Caco-2 (cell line): Measurements from ENCODE around the gene BOD1. TPM values are rescaled to one million over a fixed set of nuclear protein-coding genes. Genes with fewer than 3 reads are reported as not detected.

Source experiments
- BruUV-seq: library from RNA; stranded (reverse); fragments of 400-500 nt; replicated peaks from 2 replicates; lab custom pipeline; 2021; lab: Mats Ljungman, UMichigan
- CTCF ChIA-PET: fragments of 300-600 bp; sonication (Branson Sonifier 250); formaldehyde crosslinking; loops from one replicate; lab custom pipeline; 2022; ENCODE audit warnings: antibody characterized with exemption; lab: Charles Lee
- POLR2A ChIA-PET: fragments of 300-600 bp; sonication (Branson Sonifier 250); formaldehyde crosslinking; loops from one replicate; lab custom pipeline; 2022; ENCODE audit warnings: antibody characterized with exemption; lab: Charles Lee
- DNase-seq, 2 experiments: peaks; one replicate each; pipeline versions ENCODE4 v3.0.0 to v3.0.0-alpha.2; 2020 to 2022
- H3K27me3 ChIP-seq: replicated peaks from 2 replicates; pipeline ENCODE4 v1.6.0; 2011; ENCODE audit warnings: low read length; ENCODE audit not compliant: control insufficient read depth, insufficient read depth
- H3K36me3 ChIP-seq: 2 replicates; pipeline ENCODE4 v1.5.1; 2011; ENCODE audit warnings: low read length; ENCODE audit not compliant: control insufficient read depth, insufficient read depth
- H3K4me1 ChIP-seq: fragments of 250-450 bp; sonication (Bioruptor Pico); 2 replicates; pipeline ENCODE4 v1.5.1; 2020; ENCODE audit warnings: mild to moderate bottlenecking
- H3K4me3 ChIP-seq: 2 replicates; pipeline ENCODE4 v1.5.1; 2011; ENCODE audit warnings: low read depth, mild to moderate bottlenecking, control low read depth, low read length
- H3K9me3 ChIP-seq: fragments of 250-450 bp; sonication (Bioruptor Pico); 2 replicates; pipeline ENCODE4 v1.5.1; 2020; ENCODE audit warnings: mild to moderate bottlenecking, moderate library complexity
- H3K27ac Mint-ChIP-seq: one replicate; pipeline ENCODE4 v1.8.0; 2022; ENCODE audit warnings: mixed read lengths; ENCODE audit not compliant: unreplicated experiment
- H3K27me3 Mint-ChIP-seq: one replicate; pipeline ENCODE4 v1.8.0; 2022; ENCODE audit warnings: mixed read lengths; ENCODE audit not compliant: insufficient read depth, unreplicated experiment
- H3K36me3 Mint-ChIP-seq: one replicate; pipeline ENCODE4 v1.8.0; 2022; ENCODE audit warnings: mild to moderate bottlenecking, mixed read lengths; ENCODE audit not compliant: insufficient read depth, unreplicated experiment
- H3K4me1 Mint-ChIP-seq: one replicate; pipeline ENCODE4 v1.8.0; 2022; ENCODE audit warnings: low read depth, mixed read lengths; ENCODE audit not compliant: unreplicated experiment
- H3K4me3 Mint-ChIP-seq: one replicate; pipeline ENCODE4 v1.8.0; 2022; ENCODE audit warnings: mild to moderate bottlenecking, moderate library complexity, mixed read lengths; ENCODE audit not compliant: unreplicated experiment
- H3K9me3 Mint-ChIP-seq: one replicate; pipeline ENCODE4 v1.8.0; 2022; ENCODE audit warnings: mixed read lengths; ENCODE audit not compliant: unreplicated experiment
- CTCF ChIP-seq, 2 experiments: fragments of 200-600 bp in 1 of 2; IDR thresholded peaks; 1 replicate in 1 of 2; 2 replicates in 1 of 2; pipeline versions ENCODE4 v1.5.1 to v1.8.0; 2011 to 2022; ENCODE audit warnings: antibody characterized with exemption in 1 of 2, control low read depth in 1 of 2, inconsistent platforms in 1 of 2, low read depth in 1 of 2, low read length in 1 of 2, mild to moderate bottlenecking in 1 of 2, moderate library complexity in 1 of 2; ENCODE audit not compliant: insufficient read depth in 1 of 2, severe bottlenecking in 1 of 2, unreplicated experiment in 1 of 2
- intact Hi-C: fragments of 100-400 bp; cut with micrococcal nuclease; formaldehyde crosslinking; loops from one replicate; pipeline ENCODE4 v1.10.0; 2022; ENCODE audit not compliant: unreplicated experiment
- total RNA-seq: library from RNA; stranded (reverse); gene quantifications from 2 replicates; pipeline ENCODE4 v1.2.3, GENCODE V29; 2022

Gene BOD1
- total RNA-seq, 1 experiment from 2014 or later: 120 TPM

GRCh38 chr5:173625673-173626504 lies 9.4 kb upstream of the BOD1 start:
- no TSS peak for BruUV-seq

GRCh38 chr5:173625261-173625660 lies 8.8 kb upstream of the BOD1 start:
- Histone ChIP-seq H3K4me1 (peaks cover 7% of the 10 kb centered on the region), H3K27me3 (no peaks in the 10 kb centered on the region), H3K4me3 (no peak overlapping the region), H3K36me3 (no peaks in the 10 kb centered on the region), H3K9me3 (no peaks in the 10 kb centered on the region)
- DNase-seq: no peak
- POLR2A ChIA-PET: no interaction called here
- Mint-ChIP-seq H3K4me3 (no peak overlapping the region), H3K36me3 (no peaks in the 10 kb centered on the region), H3K27me3 (no peaks in the 10 kb centered on the region), H3K9me3 (no peaks in the 10 kb centered on the region), H3K27ac (no peak overlapping the region), H3K4me1 (no peaks in the 10 kb centered on the region)
- BruUV-seq: no TSS peak
- no peak for TF ChIP-seq CTCF (IDR thresholded peaks at IDR 0.05; ENCODE audit: insufficient read depth in 1 of 2, low read depth in 1 of 2, low read length in 1 of 2, severe bottlenecking in 1 of 2, unreplicated experiment in 1 of 2)
- CTCF ChIA-PET: interaction anchor here (0.8 to 1.4 kb wide), 2 partner anchors 9 to 348 kb away, joined by 3 to 5 read pairs; partner anchors contain the start of gene BOD1
- intact Hi-C loops: no loop called here

More at GRCh38 chr5:173625673-173626504, 9.4 kb upstream of the BOD1 start:
- Mint-ChIP-seq H3K4me1 (no peaks in the 10 kb centered on the region), H3K36me3 (no peaks in the 10 kb centered on the region), H3K4me3 (no peak overlapping the region), H3K9me3 (no peaks in the 10 kb centered on the region), H3K27ac (peak overlapping the region; percentile 20), H3K27me3 (no peaks in the 10 kb centered on the region)
- Histone ChIP-seq H3K4me1 (peaks cover 7% of the 10 kb centered on the region), H3K4me3 (no peak overlapping the region), H3K27me3 (no peaks in the 10 kb centered on the region), H3K36me3 (no peaks in the 10 kb centered on the region), H3K9me3 (no peaks in the 10 kb centered on the region)
- TF ChIP-seq CTCF (IDR thresholded peaks at IDR 0.05; ENCODE audit: insufficient read depth in 1 of 2, low read depth in 1 of 2, low read length in 1 of 2, severe bottlenecking in 1 of 2, unreplicated experiment in 1 of 2): peak in 1 of 2 experiments; percentile 25
- ChIA-PET POLR2A (no interaction called here), CTCF (interaction anchor here (0.5 kb wide), 1 partner anchor 141 kb away, joined by 3 read pairs; no protein-coding TSS in a partner anchor)
- DNase-seq: no peak
- intact Hi-C loops: no loop called here

DNA sequence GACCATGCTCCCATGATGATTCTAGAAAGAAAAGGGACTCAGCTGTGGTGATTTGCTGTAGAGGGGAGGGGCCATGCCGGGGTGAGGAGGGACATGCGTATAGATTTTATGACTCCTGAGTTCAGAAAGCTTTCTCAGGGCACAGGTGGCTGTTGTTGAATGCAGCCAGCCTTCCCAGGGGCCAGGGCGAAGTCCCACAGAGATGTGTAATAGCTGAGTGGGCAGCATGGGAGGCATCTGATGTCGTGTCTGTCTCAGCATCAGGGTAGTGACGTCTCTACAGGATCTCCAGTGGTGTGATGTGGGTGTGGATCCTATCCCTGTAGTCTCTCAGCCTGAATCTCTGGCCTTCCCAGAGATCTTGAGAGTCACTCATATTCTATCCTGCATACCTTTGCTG lies 7.8 kb upstream of the BOD1 start:
- intact Hi-C loops: no loop called here
- Histone ChIP-seq H3K27me3 (no peaks in the 10 kb centered on the region), H3K4me1 (peaks cover 7% of the 10 kb centered on the region), H3K36me3 (no peaks in the 10 kb centered on the region), H3K9me3 (no peaks in the 10 kb centered on the region), H3K4me3 (no peak overlapping the region)
- no peaks in the 10 kb centered on the region for H3K9me3 Mint-ChIP-seq
- H3K36me3 Mint-ChIP-seq: no peaks in the 10 kb centered on the region
- POLR2A ChIA-PET: no interaction called here
- DNase-seq: no peak
- H3K27me3 Mint-ChIP-seq: no peaks in the 10 kb centered on the region
- no peak overlapping the region for H3K4me3 Mint-ChIP-seq
- no peaks in the 10 kb centered on the region for H3K4me1 Mint-ChIP-seq
- no TSS peak for BruUV-seq
- H3K27ac Mint-ChIP-seq: no peak overlapping the region
- CTCF ChIA-PET: interaction anchor here (1.4 kb wide), 1 partner anchor 8 kb away, joined by 5 read pairs; the partner anchor contains the start of gene BOD1
- TF ChIP-seq CTCF (IDR thresholded peaks at IDR 0.05; ENCODE audit: insufficient read depth in 1 of 2, low read depth in 1 of 2, low read length in 1 of 2, severe bottlenecking in 1 of 2, unreplicated experiment in 1 of 2): no peak
